ENCODE measurements around the gene RAB11FIP4. TPM values are rescaled to one million over a fixed set of nuclear protein-coding genes. Genes with fewer than 3 reads are reported as not detected.

Gene RAB11FIP4
- total RNA-seq, 4 donors from 2014 or later: 41.0 to 173 (median 53.7) TPM

DNA sequence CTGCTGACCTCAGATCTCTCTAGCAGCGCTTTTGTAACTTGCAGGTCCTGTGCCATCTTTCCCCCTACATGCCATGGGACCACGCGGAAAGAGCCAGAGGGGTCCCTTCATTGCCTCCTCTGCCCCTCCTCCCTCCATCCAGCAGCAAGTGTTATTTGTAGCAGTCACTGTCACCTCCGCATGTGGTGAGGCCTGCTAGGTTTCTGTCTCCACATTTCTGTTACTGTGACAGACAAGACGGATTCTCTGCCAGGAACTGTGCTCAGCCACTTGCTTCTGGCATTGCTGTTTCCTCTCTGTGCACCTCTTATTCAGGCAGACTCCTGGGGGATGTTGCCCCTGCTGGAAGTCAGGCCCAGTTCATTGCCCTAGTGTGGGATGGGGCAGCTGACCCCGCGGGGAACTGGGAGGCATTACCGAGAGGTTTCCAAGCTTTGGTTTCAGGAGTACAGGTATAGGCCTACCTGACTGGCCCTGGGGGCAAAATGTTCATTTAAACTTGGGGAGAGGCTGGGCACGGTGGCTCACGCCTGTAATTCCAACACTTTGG is 61.2 kb downstream of the RAB11FIP4 start:
- in situ Hi-C loops (cut with MboI; ENCODE audit: low pct_ligation_motif_present in 1 of 4, low pct_unique_long_range_greater_than_20kb in 1 of 4, low sequenced_read_pairs in 3 of 4): no loop called here
- Histone ChIP-seq H3K27ac (no peak overlapping the region), H3K36me3 (no peaks in the 10 kb centered on the region), H3K4me3 (no peak overlapping the region), H3K27me3 (no peaks in the 10 kb centered on the region), H3K4me1 (peaks cover 0 to 4% (median 1%) of the 10 kb centered on the region in 4 donors), H3K9me3 (no peaks in the 10 kb centered on the region)
- no peak for DNase-seq
- WGBS, 2 donors (ENCODE audit: low coverage in 1 of 2): 82 to 93% methylated on average over 3 to 10 of the region's 10 CpGs
- TF ChIP-seq CTCF (IDR thresholded peaks at IDR 0.05) (no peak), POLR2A (IDR thresholded peaks at IDR 0.05) (no peak), POLR2AphosphoS5 (IDR thresholded peaks at IDR 0.05) (no peak), EP300 (IDR thresholded peaks at IDR 0.05; ENCODE audit: low read depth) (no peak)
- intact Hi-C loops (cut with DNase I; ENCODE audit: low total_unique reads): no loop called here

DNA sequence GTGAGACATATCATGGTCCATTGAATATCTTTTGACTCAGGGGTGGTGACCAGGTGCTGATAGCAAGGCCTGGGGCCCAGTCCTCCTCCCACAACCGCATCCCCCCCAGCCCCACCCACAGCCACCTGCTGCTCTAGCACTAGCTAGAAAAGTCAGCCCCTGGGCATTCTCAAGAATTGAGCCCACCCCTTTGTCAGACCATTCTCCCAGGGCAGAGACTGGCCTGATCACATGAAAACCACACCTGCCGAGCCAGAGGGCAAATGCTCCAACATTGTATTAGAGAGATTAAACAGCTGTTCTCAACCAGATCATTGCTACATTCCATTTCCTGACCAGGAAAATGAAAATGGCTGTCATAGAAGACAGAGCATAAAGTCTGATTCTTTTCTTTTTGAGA is 62.4 kb downstream of the RAB11FIP4 start:
- Histone ChIP-seq H3K27me3 (no peaks in the 10 kb centered on the region), H3K36me3 (no peaks in the 10 kb centered on the region), H3K4me1 (peaks cover 0 to 4% (median 1%) of the 10 kb centered on the region in 4 donors), H3K27ac (no peak overlapping the region), H3K4me3 (no peak overlapping the region), H3K9me3 (no peaks in the 10 kb centered on the region)
- no peak for DNase-seq
- in situ Hi-C loops (cut with MboI; ENCODE audit: low pct_ligation_motif_present in 1 of 4, low pct_unique_long_range_greater_than_20kb in 1 of 4, low sequenced_read_pairs in 3 of 4): no loop called here
- WGBS, 2 donors (ENCODE audit: low coverage in 1 of 2): 60 to 73% methylated on average over 1 to 2 of the region's 2 CpGs
- TF ChIP-seq POLR2A (IDR thresholded peaks at IDR 0.05) (no peak), EP300 (IDR thresholded peaks at IDR 0.05; ENCODE audit: low read depth) (no peak), CTCF (IDR thresholded peaks at IDR 0.05) (no peak)
- intact Hi-C loops (cut with DNase I; ENCODE audit: low total_unique reads): no loop called here

- in situ Hi-C loops (cut with MboI; ENCODE audit: low pct_ligation_motif_present in 1 of 4, low pct_unique_long_range_greater_than_20kb in 1 of 4, low sequenced_read_pairs in 3 of 4): no loop called here
- H3K4me1 ChIP-seq: no peaks in the 10 kb centered on the region
- TF ChIP-seq POLR2AphosphoS5 (IDR thresholded peaks at IDR 0.05) (no peak), EP300 (IDR thresholded peaks at IDR 0.05; ENCODE audit: low read depth) (no peak), POLR2A (IDR thresholded peaks at IDR 0.05) (no peak), CTCF (IDR thresholded peaks at IDR 0.05) (no peak)
Measured at GRCh38 chr17:31456814-31457213, 65.3 kb downstream of the RAB11FIP4 start.

GRCh38 chr17:31457391-31458234 is 66.1 kb downstream of the RAB11FIP4 start:
- Histone ChIP-seq H3K9me3 (no peaks in the 10 kb centered on the region), H3K4me1 (no peaks in the 10 kb centered on the region), H3K27me3 (no peaks in the 10 kb centered on the region), H3K4me3 (no peak overlapping the region), H3K27ac (no peak overlapping the region), H3K36me3 (no peaks in the 10 kb centered on the region)
- in situ Hi-C loops (cut with MboI; ENCODE audit: low pct_ligation_motif_present in 1 of 4, low pct_unique_long_range_greater_than_20kb in 1 of 4, low sequenced_read_pairs in 3 of 4): no loop called here
- DNase-seq: no peak
- TF ChIP-seq POLR2A (IDR thresholded peaks at IDR 0.05) (no peak), POLR2AphosphoS5 (IDR thresholded peaks at IDR 0.05) (no peak), CTCF (IDR thresholded peaks at IDR 0.05) (no peak), EP300 (IDR thresholded peaks at IDR 0.05; ENCODE audit: low read depth) (no peak)
- 64% methylated on average over 10 of the region's 10 CpGs; no CpG with 5 or more reads in 1 of the 2 donors for WGBS, 2 donors (ENCODE audit: low coverage in 1 of 2)
- intact Hi-C loops (cut with DNase I; ENCODE audit: low total_unique reads): no loop called here

More at GRCh38 chr17:31456814-31457213, 65.3 kb downstream of the RAB11FIP4 start:
- Histone ChIP-seq H3K27ac (no peak overlapping the region), H3K27me3 (no peaks in the 10 kb centered on the region), H3K36me3 (no peaks in the 10 kb centered on the region), H3K9me3 (no peaks in the 10 kb centered on the region), H3K4me3 (no peak overlapping the region)
- WGBS, 2 donors (ENCODE audit: low coverage in 1 of 2): 72 to 88% methylated on average over 2 to 5 of the region's 5 CpGs
- no peak for DNase-seq
- intact Hi-C loops (cut with DNase I; ENCODE audit: low total_unique reads): no loop called here

Measured in transverse colon (tissue), 4 donors.